GM12878 (cell line): Measurements from ENCODE around the gene SCYL1. TPM values are rescaled to one million over a fixed set of nuclear protein-coding genes. Genes with fewer than 3 reads are reported as not detected.

ENCODE experiments used
- ASH2L ChIP-seq: fragments of 300-600, 200-600 bp; sonication (generic); IDR thresholded peaks from 2 replicates; pipeline ENCODE4 v1.6.1; 2017; ENCODE audit warnings: low read depth, mild to moderate bottlenecking, borderline replicate concordance
- BCL11A ChIP-seq: IDR thresholded peaks from 2 replicates; pipeline ENCODE4 v1.6.1; 2011; ENCODE audit warnings: low read depth, low read length
- BCL3 ChIP-seq: IDR thresholded peaks from 2 replicates; pipeline ENCODE4 v1.6.1; 2011; ENCODE audit warnings: borderline replicate concordance, low read depth, mild to moderate bottlenecking, moderate library complexity, low read length; ENCODE audit not compliant: insufficient read depth, poor library complexity, severe bottlenecking
- BCLAF1 ChIP-seq: fragments of 450-650 bp; IDR thresholded peaks from 2 replicates; pipeline ENCODE4 v1.6.1; 2017; ENCODE audit warnings: antibody characterized with exemption, mild to moderate bottlenecking, moderate library complexity
- BHLHE40 ChIP-seq, 2 experiments: fragments of 450-650 bp in 1 of 2; IDR thresholded peaks; 2 replicates each; pipeline ENCODE4 v1.6.1; 2011 to 2017; ENCODE audit warnings: low read depth in 2 of 2, borderline replicate concordance in 1 of 2, improper control_type of control experiment in 1 of 2, low read length in 1 of 2, mild to moderate bottlenecking in 1 of 2
- CBFB ChIP-seq: IDR thresholded peaks from 2 replicates; pipeline ENCODE4 v1.6.1; 2016; ENCODE audit warnings: antibody characterized with exemption, low read depth
- CHD1 ChIP-seq: IDR thresholded peaks from 2 replicates; pipeline ENCODE4 v1.6.1; 2012; ENCODE audit warnings: low read depth, low read length, improper control_type of control experiment
- FOS ChIP-seq: IDR thresholded peaks from 3 replicates; pipeline ENCODE4 v1.6.1; 2011; ENCODE audit warnings: borderline replicate concordance; ENCODE audit not compliant: insufficient read length; ENCODE audit errors: extremely low read depth
- GATAD2B ChIP-seq: fragments of 450-650 bp; conservative IDR thresholded peaks from 2 replicates; pipeline ENCODE4 v1.6.1; 2017; ENCODE audit warnings: low read depth, mild to moderate bottlenecking, moderate library complexity
- IKZF2 ChIP-seq, 2 experiments: fragments of 450-650 bp; IDR thresholded peaks; 2 replicates each; pipeline ENCODE4 v1.6.1; 2017; ENCODE audit warnings: mild to moderate bottlenecking in 2 of 2, moderate library complexity in 2 of 2
- POLR2A ChIP-seq: IDR thresholded peaks from 2 replicates; pipeline ENCODE4 v1.6.1; 2011; ENCODE audit warnings: low read depth, mild to moderate bottlenecking, low read length
- POU2F2 ChIP-seq: IDR thresholded peaks from 3 replicates; pipeline ENCODE4 v1.6.1; 2011; ENCODE audit warnings: low read depth, mild to moderate bottlenecking, low read length, borderline replicate concordance
- RAD21 ChIP-seq: IDR thresholded peaks from 2 replicates; pipeline ENCODE4 v1.6.1; 2011; ENCODE audit warnings: mild to moderate bottlenecking, low read depth, low read length, moderate library complexity; ENCODE audit not compliant: insufficient read depth
- SMARCA5 ChIP-seq: fragments of 450-650 bp; IDR thresholded peaks from 2 replicates; pipeline ENCODE4 v1.6.1; 2017; ENCODE audit warnings: mild to moderate bottlenecking
- SREBF1 ChIP-seq: IDR thresholded peaks from 2 replicates; pipeline ENCODE4 v1.6.1; 2012; ENCODE audit warnings: mild to moderate bottlenecking, low read length
- SUPT20H ChIP-seq: IDR thresholded peaks from 2 replicates; pipeline ENCODE4 v1.6.1; 2011; ENCODE audit warnings: low read depth, mild to moderate bottlenecking, low read length, moderate library complexity, borderline replicate concordance; ENCODE audit not compliant: control insufficient read depth
- TCF3 ChIP-seq: IDR thresholded peaks from 2 replicates; pipeline ENCODE4 v1.6.1; 2012; ENCODE audit warnings: low read depth, mild to moderate bottlenecking, low read length, borderline replicate concordance; ENCODE audit not compliant: insufficient read depth
- TCF7 ChIP-seq: IDR thresholded peaks from 2 replicates; pipeline ENCODE4 v1.6.1; 2014; ENCODE audit warnings: antibody characterized with exemption, borderline replicate concordance
- USF2 ChIP-seq: IDR thresholded peaks from 2 replicates; pipeline ENCODE4 v1.6.1; 2011; ENCODE audit warnings: low read depth, low read length, improper control_type of control experiment, borderline replicate concordance
- ZBTB40 ChIP-seq: fragments of 450-650 bp; IDR thresholded peaks from 2 replicates; pipeline ENCODE4 v1.6.1; 2016; ENCODE audit warnings: mild to moderate bottlenecking, moderate library complexity, borderline replicate concordance
- ZNF217 ChIP-seq: fragments of 450-650 bp; IDR thresholded peaks from 2 replicates; pipeline ENCODE4 v1.6.1; 2017; ENCODE audit warnings: antibody characterized with exemption, mild to moderate bottlenecking
- ZNF274 ChIP-seq: IDR thresholded peaks from one replicate; pipeline ENCODE4 v1.8.0; 2011; ENCODE audit not compliant: insufficient read length, insufficient read depth
- polyA plus RNA-seq, 11 experiments: library from polyadenylated mRNA; depleted of rRNA in 4 of 11; unstranded in 6 of 11; stranded (reverse) in 5 of 11; fragments of >200 nt; fragmentation: Nextera tagmentation in 4 of 11; fragmentation: Illumina TruSeq in 1 of 11; extraction: Ambion mirVana in 4 of 11; extraction: Trizol in 1 of 11; gene quantifications; 1 replicate in 1 of 11; 2 replicates in 10 of 11; pipeline versions ENCODE4 v1.2.1 to v1.2.3, GENCODE V29; 2011 to 2016; ENCODE audit warnings: inconsistent platforms in 2 of 11, missing spikeins in 2 of 11, low read depth in 1 of 11
- total RNA-seq, 4 experiments: library from RNA; depleted of rRNA in 3 of 4; stranded (reverse); fragments of >200 nt in 3 of 4; fragmentation: Illumina TruSeq in 1 of 4; extraction: Trizol in 1 of 4; gene quantifications; 2 replicates each; pipeline versions ENCODE4 v1.2.1 to v1.2.3, GENCODE V29; 2013 to 2021

The SCYL1 gene
- total and polyA plus RNA-seq, 10 of the 15 experiments (the other 5 are each of a cell fraction or from before 2014, with no cell fraction given): 0.80 to 82.7 (median 51.2) TPM

- TF ChIP-seq TCF3 (no peak), ZNF217 (peak; percentile 71), FOS (no peak), TCF7 (no peak), GATAD2B (peak; percentile 81), SUPT20H (no peak), SREBF1 (no peak), CHD1 (0 out of 2 replicates have a peak, but pooled peaks have one; percentile 46), BCL11A (peak; percentile 57; the same call in 1 of the 2 replicates), USF2 (no peak), BCLAF1 (no peak), SMARCA5 (peak; percentile 93), IKZF2 (IDR thresholded peaks at IDR 0.05) (peak; percentile 95 to 96), RAD21 (no peak), ASH2L (no peak), BCL3 (peak; percentile 84), BHLHE40 (IDR thresholded peaks at IDR 0.05; ENCODE audit: borderline replicate concordance in 1 of 2, low read depth in 2 of 2, low read length in 1 of 2) (peak in 1 of 2 experiments; percentile 26; a peak in 1 of 4 replicates), ZBTB40 (no peak), POLR2A (peak; percentile 76), CBFB (peak; percentile 77), POU2F2 (peak; percentile 65), ZNF274 (no peak)
Observed at GRCh38 chr11:65575568-65576231, 50.8 kb downstream of the SCYL1 start, which contains the start of gene EHBP1L1 (continued).
